SK-N-SH (cell line): ENCODE measurements around the gene PRAF2. TPM values are rescaled to one million over a fixed set of nuclear protein-coding genes. Genes with fewer than 3 reads are reported as not detected.

Experiments
- CTCF ChIA-PET: fragments of 300-600, 350-600 bp; formaldehyde crosslinking; extraction: SDS; loops from one replicate; lab custom pipeline; 2021; lab: Yijun Ruan, JAX
- POLR2A ChIA-PET: fragments of 350-600 bp; sonication (Branson Sonifier 250); formaldehyde crosslinking; extraction: SDS; loops from one replicate; lab custom pipeline; 2020; ENCODE audit warnings: antibody characterized with exemption, inconsistent platforms; lab: Yijun Ruan, JAX
- DNase-seq: peaks from one replicate; pipeline ENCODE4 v3.0.0; 2012
- H2AFZ ChIP-seq: fragments of 200-600 bp; sonication (generic); 2 replicates; pipeline ENCODE4 v1.8.1; 2016; ENCODE audit warnings: antibody characterized with exemption, mild to moderate bottlenecking, low read depth
- H3F3A ChIP-seq: fragments of 200-600 bp; sonication (generic); replicated peaks from 2 replicates; pipeline ENCODE3; 2016; ENCODE audit warnings: antibody characterized with exemption, mild to moderate bottlenecking; ENCODE audit not compliant: insufficient read depth
- H3K27ac ChIP-seq, 2 experiments: fragments of 200-500 bp in 1 of 2; fragments of 200-600 bp in 1 of 2; sonication (Bioruptor generic) in 1 of 2; sonication (generic), shearing (Covaris generic) in 1 of 2; 2 replicates each; pipeline versions ENCODE4 v1.5.1 to v1.6.1; 2014 to 2016; ENCODE audit warnings: low read depth in 2 of 2, inconsistent platforms in 1 of 2, low read length in 1 of 2, mild to moderate bottlenecking in 1 of 2, mixed read lengths in 1 of 2
- H3K27me3 ChIP-seq: fragments of 200-600 bp; sonication (generic), shearing (Covaris generic); 2 replicates; pipeline ENCODE4 v1.6.1; 2016; ENCODE audit warnings: mixed run types; ENCODE audit not compliant: insufficient read depth
- H3K36me3 ChIP-seq, 2 experiments: fragments of 200-500 bp in 1 of 2; fragments of 200-600 bp in 1 of 2; sonication (Bioruptor generic) in 1 of 2; sonication (generic) in 1 of 2; replicated peaks in 1 of 2; 2 replicates each; pipeline versions ENCODE3 to v1.5.1; 2014 to 2016; ENCODE audit warnings: low read length in 1 of 2, mild to moderate bottlenecking in 1 of 2; ENCODE audit not compliant: insufficient read depth in 2 of 2, control insufficient read depth in 1 of 2
- H3K4me1 ChIP-seq, 2 experiments: fragments of 200-500 bp in 1 of 2; fragments of 200-600 bp in 1 of 2; sonication (Bioruptor generic) in 1 of 2; sonication (generic), shearing (Covaris generic) in 1 of 2; 2 replicates each; pipeline versions ENCODE4 v1.5.1 to v1.6.1; 2014 to 2016; ENCODE audit warnings: low read depth in 1 of 2, low read length in 1 of 2, mixed run types in 1 of 2; ENCODE audit not compliant: insufficient read depth in 2 of 2, control insufficient read depth in 1 of 2
- H3K4me2 ChIP-seq: fragments of 200-600 bp; sonication (generic), shearing (Covaris generic); 2 replicates; pipeline ENCODE4 v1.6.1; 2017; ENCODE audit warnings: mixed run types
- H3K4me3 ChIP-seq, 2 experiments: fragments of 200-500 bp in 1 of 2; fragments of 200-600 bp in 1 of 2; sonication (Bioruptor generic) in 1 of 2; sonication (generic), shearing (Covaris generic) in 1 of 2; 2 replicates each; pipeline versions ENCODE4 v1.5.1 to v1.8.1; 2014 to 2016; ENCODE audit warnings: low read depth in 2 of 2, inconsistent platforms in 1 of 2, low read length in 1 of 2, mild to moderate bottlenecking in 1 of 2, mixed read lengths in 1 of 2, moderate library complexity in 1 of 2
- H3K79me2 ChIP-seq: fragments of 200-600 bp; sonication (generic); 2 replicates; pipeline ENCODE4 v1.8.1; 2017; ENCODE audit warnings: mild to moderate bottlenecking; ENCODE audit not compliant: insufficient read depth
- H3K9ac ChIP-seq: fragments of 200-600 bp; sonication (generic); 2 replicates; pipeline ENCODE4 v1.6.1; 2017; ENCODE audit warnings: mixed run types
- H3K9me2 ChIP-seq: fragments of 200-600 bp; sonication (generic); 2 replicates; pipeline ENCODE4 v1.6.1; 2017; ENCODE audit warnings: mixed run types
- H3K9me3 ChIP-seq: fragments of 200-600 bp; sonication (generic); 2 replicates; pipeline ENCODE4 v1.6.1; 2017; ENCODE audit warnings: mixed run types, mild to moderate bottlenecking, moderate library complexity
- H4K20me1 ChIP-seq: fragments of 200-600 bp; sonication (generic); 2 replicates; pipeline ENCODE4 v1.6.1; 2017; ENCODE audit warnings: mild to moderate bottlenecking, mixed run types; ENCODE audit not compliant: insufficient read depth
- ELF1 ChIP-seq: IDR thresholded peaks from 2 replicates; pipeline ENCODE4 v1.4.0; 2012
- FOSL2 ChIP-seq: IDR thresholded peaks from 2 replicates; pipeline ENCODE4 v1.4.0; 2012; ENCODE audit warnings: low read depth, mild to moderate bottlenecking, moderate library complexity, borderline replicate concordance
- FOXM1 ChIP-seq: IDR thresholded peaks from 2 replicates; pipeline ENCODE4 v1.4.0; 2012; ENCODE audit warnings: low read depth, mild to moderate bottlenecking
- GABPA ChIP-seq: IDR thresholded peaks from 2 replicates; pipeline ENCODE4 v1.4.0; 2012; ENCODE audit warnings: low read depth, mild to moderate bottlenecking
- GATA2 ChIP-seq: sonication (generic); formaldehyde crosslinking; IDR thresholded peaks from 2 replicates; pipeline ENCODE4 v1.5.0; 2020; ENCODE audit warnings: mild to moderate bottlenecking, missing genetic modification reagents
- MEF2A ChIP-seq: IDR thresholded peaks from 2 replicates; pipeline ENCODE4 v1.4.0; 2012; ENCODE audit warnings: low read depth, borderline replicate concordance
- RAD21 ChIP-seq: IDR thresholded peaks from 2 replicates; pipeline ENCODE4 v1.6.1; 2012; ENCODE audit warnings: mild to moderate bottlenecking, low read length
- RFX5 ChIP-seq: IDR thresholded peaks from 2 replicates; pipeline ENCODE4 v1.6.1; 2012; ENCODE audit warnings: mild to moderate bottlenecking, improper control_type of control experiment, low read length
- TEAD4 ChIP-seq: IDR thresholded peaks from 2 replicates; pipeline ENCODE4 v1.4.0; 2012; ENCODE audit warnings: mild to moderate bottlenecking, borderline replicate concordance; ENCODE audit not compliant: insufficient read depth
- YY1 ChIP-seq: IDR thresholded peaks from 2 replicates; pipeline ENCODE4 v1.4.0; 2012; ENCODE audit warnings: low read depth, mild to moderate bottlenecking
- WGBS: methylation state at CpG from one replicate; pipeline ENCODE4 v1.1.6; 2017; ENCODE audit warnings: low lambda C conversion rate; 5-methylcytosine and 5-hydroxymethylcytosine counted together
- polyA plus RNA-seq, 3 experiments: library from polyadenylated mRNA; depleted of rRNA; stranded (reverse); fragments of >200 nt; gene quantifications; 2 replicates each; pipeline ENCODE4 v1.2.3, GENCODE V29; 2012
- TF ChIP-seq, protein P1 (sequence below): IDR thresholded peaks from 2 replicates; pipeline ENCODE4 v1.6.1; 2012; ENCODE audit warnings: mild to moderate bottlenecking, low read depth, low read length, moderate library complexity
- TF ChIP-seq, protein P2 (sequence below): IDR thresholded peaks from 2 replicates; pipeline ENCODE4 v1.4.0; 2012; ENCODE audit warnings: low read depth
- TF ChIP-seq, protein P3 (sequence below): IDR thresholded peaks from 2 replicates; pipeline ENCODE4 v1.4.0; 2012; ENCODE audit warnings: low read depth, borderline replicate concordance
- TF ChIP-seq, protein P4 (sequence below): IDR thresholded peaks from 2 replicates; pipeline ENCODE4; 2012
- TF ChIP-seq, protein P5 (sequence below): IDR thresholded peaks from 2 replicates; pipeline ENCODE4 v1.4.0; 2012; ENCODE audit warnings: low read depth, borderline replicate concordance

PRAF2 gene
- polyA plus RNA-seq, 1 of the 3 experiments (the other 2 are of a cell fraction), result 91.9 TPM

DNA sequence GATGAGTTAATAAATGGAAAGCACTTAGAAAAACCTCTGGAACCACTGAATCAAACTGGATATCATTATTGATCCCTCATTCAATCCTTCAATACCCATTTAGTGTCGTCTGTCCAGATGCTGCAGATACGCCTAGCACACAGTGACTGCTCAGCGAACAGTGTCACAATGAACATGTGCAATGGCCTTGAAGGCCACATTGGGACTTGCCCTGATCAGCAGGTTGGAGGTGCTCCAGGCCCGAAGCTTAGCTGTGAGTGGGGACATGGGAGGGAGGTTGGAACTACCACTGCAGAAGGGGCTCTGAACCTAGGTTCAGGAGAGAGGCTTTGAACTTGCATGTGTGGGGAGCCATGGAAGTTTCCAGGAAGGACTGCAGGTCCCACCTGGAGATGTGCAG lies 32.5 kb upstream of the PRAF2 start:
- POLR2A ChIA-PET, result interaction anchor here (0.6 kb wide), 1 partner anchor 50 kb away, joined by 3 read pairs; no protein-coding TSS in a partner anchor
- H3K27ac ChIP-seq, result no peak overlapping the region
- CTCF ChIA-PET, result interaction anchor here (0.7 to 1.0 kb wide), 2 partner anchors 13 to 22 kb away, joined by 4 read pairs; no protein-coding TSS in a partner anchor

More for the DNA sequence above, 32.5 kb upstream of the PRAF2 start:
- Histone ChIP-seq H2AFZ (no peak overlapping the region), H3K79me2 (no peaks in the 10 kb centered on the region), H3K4me1 (no peaks in the 10 kb centered on the region), H3F3A (no peaks in the 10 kb centered on the region), H3K4me2 (no peak overlapping the region), H4K20me1 (no peaks in the 10 kb centered on the region), H3K9me3 (no peaks in the 10 kb centered on the region), H3K9me2 (no peaks in the 10 kb centered on the region), H3K36me3 (peaks cover 6 to 8% of the 10 kb centered on the region in 2 experiments), H3K4me3 (no peak overlapping the region), H3K9ac (no peak overlapping the region), H3K27me3 (no peaks in the 10 kb centered on the region)
- TF ChIP-seq, protein P1, sequence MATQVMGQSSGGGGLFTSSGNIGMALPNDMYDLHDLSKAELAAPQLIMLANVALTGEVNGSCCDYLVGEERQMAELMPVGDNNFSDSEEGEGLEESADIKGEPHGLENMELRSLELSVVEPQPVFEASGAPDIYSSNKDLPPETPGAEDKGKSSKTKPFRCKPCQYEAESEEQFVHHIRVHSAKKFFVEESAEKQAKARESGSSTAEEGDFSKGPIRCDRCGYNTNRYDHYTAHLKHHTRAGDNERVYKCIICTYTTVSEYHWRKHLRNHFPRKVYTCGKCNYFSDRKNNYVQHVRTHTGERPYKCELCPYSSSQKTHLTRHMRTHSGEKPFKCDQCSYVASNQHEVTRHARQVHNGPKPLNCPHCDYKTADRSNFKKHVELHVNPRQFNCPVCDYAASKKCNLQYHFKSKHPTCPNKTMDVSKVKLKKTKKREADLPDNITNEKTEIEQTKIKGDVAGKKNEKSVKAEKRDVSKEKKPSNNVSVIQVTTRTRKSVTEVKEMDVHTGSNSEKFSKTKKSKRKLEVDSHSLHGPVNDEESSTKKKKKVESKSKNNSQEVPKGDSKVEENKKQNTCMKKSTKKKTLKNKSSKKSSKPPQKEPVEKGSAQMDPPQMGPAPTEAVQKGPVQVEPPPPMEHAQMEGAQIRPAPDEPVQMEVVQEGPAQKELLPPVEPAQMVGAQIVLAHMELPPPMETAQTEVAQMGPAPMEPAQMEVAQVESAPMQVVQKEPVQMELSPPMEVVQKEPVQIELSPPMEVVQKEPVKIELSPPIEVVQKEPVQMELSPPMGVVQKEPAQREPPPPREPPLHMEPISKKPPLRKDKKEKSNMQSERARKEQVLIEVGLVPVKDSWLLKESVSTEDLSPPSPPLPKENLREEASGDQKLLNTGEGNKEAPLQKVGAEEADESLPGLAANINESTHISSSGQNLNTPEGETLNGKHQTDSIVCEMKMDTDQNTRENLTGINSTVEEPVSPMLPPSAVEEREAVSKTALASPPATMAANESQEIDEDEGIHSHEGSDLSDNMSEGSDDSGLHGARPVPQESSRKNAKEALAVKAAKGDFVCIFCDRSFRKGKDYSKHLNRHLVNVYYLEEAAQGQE, result no peak
- TF ChIP-seq RFX5, result no peak
- TF ChIP-seq GABPA, result no peak
- no peak for TF ChIP-seq FOSL2
- no peak for TF ChIP-seq YY1
- TF ChIP-seq FOXM1, result no peak
- no peak for TF ChIP-seq RAD21
- no peak for TF ChIP-seq MEF2A
- TF ChIP-seq GATA2 (CRISPR knock-in tag), result no peak
- TF ChIP-seq, protein P2, sequence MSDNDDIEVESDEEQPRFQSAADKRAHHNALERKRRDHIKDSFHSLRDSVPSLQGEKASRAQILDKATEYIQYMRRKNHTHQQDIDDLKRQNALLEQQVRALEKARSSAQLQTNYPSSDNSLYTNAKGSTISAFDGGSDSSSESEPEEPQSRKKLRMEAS, result no peak
- TF ChIP-seq, protein P3, sequence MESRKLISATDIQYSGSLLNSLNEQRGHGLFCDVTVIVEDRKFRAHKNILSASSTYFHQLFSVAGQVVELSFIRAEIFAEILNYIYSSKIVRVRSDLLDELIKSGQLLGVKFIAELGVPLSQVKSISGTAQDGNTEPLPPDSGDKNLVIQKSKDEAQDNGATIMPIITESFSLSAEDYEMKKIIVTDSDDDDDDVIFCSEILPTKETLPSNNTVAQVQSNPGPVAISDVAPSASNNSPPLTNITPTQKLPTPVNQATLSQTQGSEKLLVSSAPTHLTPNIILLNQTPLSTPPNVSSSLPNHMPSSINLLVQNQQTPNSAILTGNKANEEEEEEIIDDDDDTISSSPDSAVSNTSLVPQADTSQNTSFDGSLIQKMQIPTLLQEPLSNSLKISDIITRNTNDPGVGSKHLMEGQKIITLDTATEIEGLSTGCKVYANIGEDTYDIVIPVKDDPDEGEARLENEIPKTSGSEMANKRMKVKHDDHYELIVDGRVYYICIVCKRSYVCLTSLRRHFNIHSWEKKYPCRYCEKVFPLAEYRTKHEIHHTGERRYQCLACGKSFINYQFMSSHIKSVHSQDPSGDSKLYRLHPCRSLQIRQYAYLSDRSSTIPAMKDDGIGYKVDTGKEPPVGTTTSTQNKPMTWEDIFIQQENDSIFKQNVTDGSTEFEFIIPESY, result no peak
- TF ChIP-seq, protein P4, sequence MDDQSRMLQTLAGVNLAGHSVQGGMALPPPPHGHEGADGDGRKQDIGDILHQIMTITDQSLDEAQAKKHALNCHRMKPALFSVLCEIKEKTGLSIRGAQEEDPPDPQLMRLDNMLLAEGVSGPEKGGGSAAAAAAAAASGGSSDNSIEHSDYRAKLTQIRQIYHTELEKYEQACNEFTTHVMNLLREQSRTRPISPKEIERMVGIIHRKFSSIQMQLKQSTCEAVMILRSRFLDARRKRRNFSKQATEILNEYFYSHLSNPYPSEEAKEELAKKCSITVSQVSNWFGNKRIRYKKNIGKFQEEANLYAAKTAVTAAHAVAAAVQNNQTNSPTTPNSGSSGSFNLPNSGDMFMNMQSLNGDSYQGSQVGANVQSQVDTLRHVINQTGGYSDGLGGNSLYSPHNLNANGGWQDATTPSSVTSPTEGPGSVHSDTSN, result no peak
- TF ChIP-seq, protein P5, sequence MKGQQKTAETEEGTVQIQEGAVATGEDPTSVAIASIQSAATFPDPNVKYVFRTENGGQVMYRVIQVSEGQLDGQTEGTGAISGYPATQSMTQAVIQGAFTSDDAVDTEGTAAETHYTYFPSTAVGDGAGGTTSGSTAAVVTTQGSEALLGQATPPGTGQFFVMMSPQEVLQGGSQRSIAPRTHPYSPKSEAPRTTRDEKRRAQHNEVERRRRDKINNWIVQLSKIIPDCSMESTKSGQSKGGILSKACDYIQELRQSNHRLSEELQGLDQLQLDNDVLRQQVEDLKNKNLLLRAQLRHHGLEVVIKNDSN, result no peak
- TF ChIP-seq TEAD4, result no peak
- TF ChIP-seq ELF1, result no peak
- no peak for DNase-seq
- 96% methylated on average over 4 of the region's 4 CpGs for WGBS
